GM20431 (cell line): ENCODE measurements around the gene PHIP.
"Not testable (repeated sequence)": the region's sequence is repeated elsewhere in the genome, so short reads cannot be mapped to it uniquely, and the experiment has no call there.

Experiments used
- in situ Hi-C: fragments of 300-500 bp; cut with MseI, MboI; formaldehyde crosslinking; loops from one replicate; pipeline ENCODE4 v1.15.0; 2020; ENCODE audit warnings: low sequenced_read_pairs; ENCODE audit not compliant: unreplicated experiment

PHIP gene

GRCh38 chr6:78947962-78948361 is 130.1 kb downstream of the PHIP start:
- in situ Hi-C loops: no loop called here

GRCh38 chr6:78947529-78947928 is 130.5 kb downstream of the PHIP start:
- in situ Hi-C loops: no loop called here

GRCh38 chr6:78942446-78942845 is 135.6 kb downstream of the PHIP start:
- in situ Hi-C loops: no loop called here

DNA sequence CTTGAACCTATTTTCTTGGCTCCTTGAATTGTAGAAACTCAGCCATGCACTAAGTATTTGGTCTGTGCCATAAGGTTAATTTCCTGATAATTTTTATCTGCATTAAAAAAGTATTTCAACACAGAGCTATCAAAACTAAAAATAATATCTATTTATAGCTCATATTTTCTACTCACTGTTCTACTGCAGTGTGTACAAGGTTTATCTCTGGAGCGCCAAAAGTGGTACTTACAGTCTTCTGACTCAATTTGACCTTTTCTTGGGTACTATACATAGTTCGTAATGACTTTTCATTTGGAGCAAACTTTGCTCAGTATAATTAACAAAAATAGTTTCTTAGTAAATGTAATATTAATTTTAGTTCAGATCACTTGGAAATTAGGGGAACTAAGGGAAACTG is 141.5 kb downstream of the PHIP start:
- in situ Hi-C loops: no loop called here

DNA sequence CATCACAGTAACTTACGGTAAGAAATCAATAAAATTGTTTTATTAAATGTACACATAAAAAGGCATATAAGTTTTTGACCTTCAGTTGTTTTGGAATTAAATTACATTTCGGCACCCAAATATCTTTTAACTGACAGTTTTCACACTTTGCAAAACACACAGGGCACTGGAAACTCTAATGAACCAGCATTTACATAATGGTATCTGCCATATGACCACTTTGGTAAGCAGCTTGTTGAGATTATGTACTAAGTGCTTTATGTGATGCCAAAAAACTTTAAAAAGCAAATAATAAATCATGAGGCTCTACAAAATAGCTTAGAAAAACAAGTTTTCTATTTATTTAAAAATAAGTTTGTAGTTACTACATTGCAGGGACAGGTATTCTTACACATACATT is 142.5 kb downstream of the PHIP start:
- in situ Hi-C loops: no loop called here

DNA sequence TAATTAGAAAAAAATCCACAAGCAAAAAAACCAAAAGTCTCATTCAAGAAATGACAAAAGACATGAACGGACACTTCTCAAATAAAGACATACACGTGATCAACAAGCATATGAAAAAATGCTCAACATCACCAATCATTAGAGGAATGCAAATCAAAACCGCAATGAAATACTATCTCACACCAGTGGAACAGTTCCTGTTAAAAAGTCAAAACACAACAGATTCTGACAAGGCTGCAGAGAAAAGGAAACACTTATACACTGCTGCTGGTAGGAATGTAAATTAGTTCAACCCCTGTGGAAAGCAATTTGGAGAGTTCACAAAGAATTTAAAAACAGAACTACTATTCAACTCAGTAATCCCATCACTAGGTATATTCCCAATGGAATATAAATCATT is 152.7 kb downstream of the PHIP start:
- in situ Hi-C loops: no loop called here

DNA sequence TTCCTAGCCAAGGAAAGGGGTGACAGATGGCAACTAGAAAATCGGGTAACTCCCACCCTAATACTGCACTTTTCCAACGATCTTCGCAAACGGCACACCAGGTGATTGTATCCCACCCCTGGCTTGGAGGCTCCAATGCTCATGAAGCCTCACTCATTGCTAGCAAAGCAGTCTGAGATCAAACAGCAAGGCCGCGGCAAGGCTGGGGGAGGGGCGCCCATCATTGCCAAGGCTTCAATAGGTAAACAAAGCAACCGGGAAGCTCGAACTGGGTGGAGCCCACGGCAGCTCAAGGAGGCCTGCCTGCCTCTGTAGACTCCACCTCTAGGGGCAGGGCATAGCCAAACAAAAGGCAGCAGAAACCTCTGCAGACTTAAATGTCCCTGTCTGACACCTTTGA is 156.9 kb downstream of the PHIP start:
- in situ Hi-C loops: not testable (repeated sequence)

- in situ Hi-C loops: no loop called here
Measured at GRCh38 chr6:78917788-78918187, 160.3 kb downstream of the PHIP start.

DNA sequence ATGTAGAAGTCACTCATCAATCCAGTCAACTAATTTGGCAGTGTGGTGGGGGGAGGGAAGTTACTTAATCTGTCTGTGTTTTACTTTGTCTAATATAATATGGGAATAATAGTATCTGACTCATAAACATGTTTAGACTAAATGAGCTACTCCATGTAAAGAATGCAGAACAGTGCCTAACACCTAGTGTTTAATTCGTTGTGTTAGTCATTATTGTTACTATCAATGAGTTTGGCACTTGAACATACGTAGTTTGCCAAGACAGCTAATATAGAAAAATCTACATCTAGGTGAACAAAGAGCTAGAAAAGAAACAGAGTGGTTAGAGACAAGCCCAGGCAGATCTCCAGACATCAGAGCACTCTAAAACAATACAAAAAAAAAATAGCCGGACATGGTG is 161.6 kb downstream of the PHIP start:
- in situ Hi-C loops: no loop called here

GRCh38 chr6:78911218-78911940 is 166.7 kb downstream of the PHIP start:
- in situ Hi-C loops: no loop called here

GRCh38 chr6:78910591-78911171 is 167.4 kb downstream of the PHIP start:
- in situ Hi-C loops: no loop called here

DNA sequence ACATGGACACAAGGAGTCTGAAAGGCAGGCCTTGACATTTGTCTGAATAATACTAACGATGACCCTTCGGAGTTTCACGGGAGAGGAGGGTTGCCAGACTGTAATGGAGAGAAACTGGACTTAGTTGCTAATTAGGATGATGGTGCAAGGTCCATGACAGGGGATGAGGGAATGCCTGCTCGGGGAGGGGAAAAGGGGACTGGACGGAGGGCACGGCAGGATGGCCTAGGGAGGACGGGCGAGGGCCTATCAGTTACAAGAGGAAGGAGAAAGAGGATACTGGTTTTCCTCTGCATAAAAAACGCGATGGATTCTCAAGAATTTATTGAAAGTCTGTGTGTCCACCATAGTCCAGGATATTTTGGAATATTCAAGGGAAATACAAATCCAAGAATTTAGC is 168.0 kb downstream of the PHIP start:
- in situ Hi-C loops: no loop called here

GRCh38 chr6:78909391-78909790 is 168.7 kb downstream of the PHIP start:
- in situ Hi-C loops: no loop called here

- in situ Hi-C loops: no loop called here
Measured at GRCh38 chr6:78908621-78909020, 169.4 kb downstream of the PHIP start.

DNA sequence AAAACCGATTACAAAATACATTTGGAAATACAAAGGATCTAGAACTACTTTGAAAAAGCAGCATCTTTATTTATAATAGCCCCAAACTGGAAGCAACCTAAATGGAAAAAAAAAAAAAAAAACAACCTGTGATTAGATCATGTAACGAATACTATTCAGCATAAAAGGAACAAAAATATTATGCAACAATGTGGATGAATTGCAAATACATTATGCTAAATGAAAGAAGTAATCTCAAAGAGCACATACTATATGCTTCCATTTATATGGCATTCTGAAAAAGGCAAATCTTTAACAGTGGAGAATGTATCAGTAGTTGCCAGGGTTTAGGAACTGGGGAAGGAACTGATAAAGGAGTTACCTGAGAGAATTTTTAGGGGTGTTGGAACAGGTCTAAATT is 181.8 kb downstream of the PHIP start:
- in situ Hi-C loops: no loop called here

GRCh38 chr6:78889901-78890300 is 188.2 kb downstream of the PHIP start:
- in situ Hi-C loops: not testable (repeated sequence)
